ENCODE results near the gene ERF. TPM values are rescaled to one million over a fixed set of nuclear protein-coding genes. Genes with fewer than 3 reads are reported as not detected.

ERF gene
- total and polyA plus RNA-seq, 2 experiments from 2014 or later: 24.7 to 29.6 TPM

DNA sequence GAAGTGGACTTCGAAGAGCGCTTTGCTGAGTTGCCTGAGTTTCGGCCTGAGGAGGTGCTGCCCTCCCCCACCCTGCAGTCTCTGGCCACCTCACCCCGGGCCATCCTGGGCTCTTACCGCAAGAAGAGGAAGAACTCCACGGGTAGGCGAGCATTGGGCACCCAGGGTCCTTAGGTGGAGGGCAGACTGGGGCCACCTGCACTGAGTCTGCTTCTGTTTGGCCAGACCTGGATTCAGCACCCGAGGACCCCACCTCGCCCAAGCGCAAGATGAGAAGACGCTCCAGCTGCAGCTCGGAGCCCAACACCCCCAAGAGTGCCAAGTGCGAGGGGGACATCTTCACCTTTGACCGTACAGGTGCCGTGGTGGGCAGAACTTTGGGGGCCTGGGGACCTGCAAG, 39.0 kb upstream of the ERF start:
- WGBS, 2 experiments (ENCODE audit: low coverage in 1 of 2, low lambda C conversion rate in 2 of 2, missing lambda C conversion rate in 2 of 2): 91 to 97% methylated on average over 10 to 15 of the region's 15 CpGs
- Histone ChIP-seq H3K9ac (no peak overlapping the region), H3K36me3 (ENCODE audit: low read depth) (peaks cover 8% of the 10 kb centered on the region; the same call in 1 of the 2 replicates), H3F3A (ENCODE audit: insufficient read depth) (no peaks in the 10 kb centered on the region), H3K4me3 (no peak overlapping the region), H3K27ac (no peak overlapping the region), H3K9me2 (ENCODE audit: insufficient read depth) (no peaks in the 10 kb centered on the region), H4K20me1 (ENCODE audit: insufficient read depth) (no peaks in the 10 kb centered on the region), H3K79me2 (ENCODE audit: insufficient read depth) (no peaks in the 10 kb centered on the region), H3K27me3 (replicated peaks; ENCODE audit: insufficient read depth) (no peaks in the 10 kb centered on the region), H3K4me1 (ENCODE audit: insufficient read depth) (no peaks in the 10 kb centered on the region), H2AFZ (no peak overlapping the region), H3K9me3 (ENCODE audit: low read depth) (no peaks in the 10 kb centered on the region), H3K4me2 (ENCODE audit: unreplicated experiment) (no peak overlapping the region)
- TF ChIP-seq EZH2phosphoT487 (IDR thresholded peaks at IDR 0.05; ENCODE audit: insufficient read depth, low read depth): no peak
- TF ChIP-seq EZH2 (IDR thresholded peaks at IDR 0.05; ENCODE audit: insufficient read depth, poor library complexity, severe bottlenecking): no peak
- no peak for DNase-seq
- in situ Hi-C loops (cut with MboI): no loop called here

GRCh38 chr19:42293540-42293939, 38.6 kb upstream of the ERF start:
- Histone ChIP-seq H3F3A (ENCODE audit: insufficient read depth) (no peaks in the 10 kb centered on the region), H3K27ac (no peak overlapping the region), H3K9me2 (ENCODE audit: insufficient read depth) (no peaks in the 10 kb centered on the region), H3K4me3 (no peak overlapping the region), H3K79me2 (ENCODE audit: insufficient read depth) (no peaks in the 10 kb centered on the region), H3K4me2 (ENCODE audit: unreplicated experiment) (no peak overlapping the region), H3K9me3 (ENCODE audit: low read depth) (no peaks in the 10 kb centered on the region), H4K20me1 (ENCODE audit: insufficient read depth) (no peaks in the 10 kb centered on the region), H3K9ac (no peak overlapping the region), H2AFZ (no peak overlapping the region), H3K36me3 (ENCODE audit: low read depth) (peaks cover 8% of the 10 kb centered on the region; the same call in 1 of the 2 replicates), H3K4me1 (ENCODE audit: insufficient read depth) (no peaks in the 10 kb centered on the region), H3K27me3 (replicated peaks; ENCODE audit: insufficient read depth) (no peaks in the 10 kb centered on the region)
- DNase-seq: no peak
- in situ Hi-C loops (cut with MboI): no loop called here
- TF ChIP-seq EZH2 (IDR thresholded peaks at IDR 0.05; ENCODE audit: insufficient read depth, poor library complexity, severe bottlenecking): no peak
- TF ChIP-seq EZH2phosphoT487 (IDR thresholded peaks at IDR 0.05; ENCODE audit: insufficient read depth, low read depth): no peak
- WGBS, 2 experiments (ENCODE audit: low coverage in 1 of 2, low lambda C conversion rate in 2 of 2, missing lambda C conversion rate in 2 of 2): 70 to 75% methylated on average over 13 to 17 of the region's 17 CpGs

DNA sequence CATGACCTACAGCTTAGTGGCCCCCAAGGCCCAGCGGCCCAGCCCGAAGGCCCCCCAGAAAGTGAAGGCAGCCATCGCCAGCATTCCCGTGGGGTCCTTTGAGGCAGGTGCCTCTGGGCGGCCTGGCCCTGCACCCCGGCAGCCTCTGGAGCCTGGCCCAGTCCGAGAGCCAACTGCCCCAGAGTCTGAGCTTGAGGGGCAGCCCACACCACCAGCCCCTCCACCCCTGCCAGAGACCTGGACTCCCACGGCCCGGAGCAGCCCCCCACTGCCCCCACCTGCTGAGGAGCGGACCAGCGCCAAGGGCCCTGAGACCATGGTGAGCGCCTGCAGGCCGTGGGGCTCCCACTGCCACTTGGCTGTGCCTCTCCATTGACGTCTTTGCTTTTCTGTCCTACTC, 38.0 kb upstream of the ERF start:
- H3K4me3 ChIP-seq: no peak overlapping the region
- in situ Hi-C loops (cut with MboI): no loop called here
- no peak overlapping the region for H3K27ac ChIP-seq
- H3K9me2 ChIP-seq (ENCODE audit: insufficient read depth): no peaks in the 10 kb centered on the region
- H3K36me3 ChIP-seq (ENCODE audit: low read depth): peaks cover 8% of the 10 kb centered on the region; the same call in 1 of the 2 replicates
- no peaks in the 10 kb centered on the region for H3K4me1 ChIP-seq (ENCODE audit: insufficient read depth)
- peaks cover 5% of the 10 kb centered on the region; the same call in 1 of the 2 replicates for H3K79me2 ChIP-seq (ENCODE audit: insufficient read depth)
- no peak overlapping the region for H3K4me2 ChIP-seq (ENCODE audit: unreplicated experiment)
- no peak for DNase-seq
- TF ChIP-seq EZH2phosphoT487 (IDR thresholded peaks at IDR 0.05; ENCODE audit: insufficient read depth, low read depth): no peak
- no peak for TF ChIP-seq EZH2 (IDR thresholded peaks at IDR 0.05; ENCODE audit: insufficient read depth, poor library complexity, severe bottlenecking)
- H3K9ac ChIP-seq: no peak overlapping the region
- H3K9me3 ChIP-seq (ENCODE audit: low read depth): no peaks in the 10 kb centered on the region
- no peaks in the 10 kb centered on the region for H4K20me1 ChIP-seq (ENCODE audit: insufficient read depth)
- H2AFZ ChIP-seq: no peak overlapping the region
- no peaks in the 10 kb centered on the region for H3F3A ChIP-seq (ENCODE audit: insufficient read depth)
- WGBS, 2 experiments (ENCODE audit: low coverage in 1 of 2, low lambda C conversion rate in 2 of 2, missing lambda C conversion rate in 2 of 2): 90 to 93% methylated on average over 12 to 14 of the region's 14 CpGs
- no peaks in the 10 kb centered on the region for H3K27me3 ChIP-seq (replicated peaks; ENCODE audit: insufficient read depth)

- H3K79me2 ChIP-seq (ENCODE audit: insufficient read depth): peaks cover 11% of the 10 kb centered on the region; the same call in 1 of the 2 replicates
- no peak overlapping the region for H2AFZ ChIP-seq
- H3K27ac ChIP-seq: no peak overlapping the region
- 93% methylated on average over 26 to 27 of the region's 27 CpGs for WGBS, 2 experiments (ENCODE audit: low coverage in 1 of 2, low lambda C conversion rate in 2 of 2, missing lambda C conversion rate in 2 of 2)
- H3K4me1 ChIP-seq (ENCODE audit: insufficient read depth): no peaks in the 10 kb centered on the region
- H3K4me3 ChIP-seq: no peak overlapping the region
- no peaks in the 10 kb centered on the region for H3K9me2 ChIP-seq (ENCODE audit: insufficient read depth)
- H3K4me2 ChIP-seq (ENCODE audit: unreplicated experiment): no peak overlapping the region
- in situ Hi-C loops (cut with MboI): no loop called here
- no peaks in the 10 kb centered on the region for H3K9me3 ChIP-seq (ENCODE audit: low read depth)
- no peaks in the 10 kb centered on the region for H4K20me1 ChIP-seq (ENCODE audit: insufficient read depth)
- TF ChIP-seq EZH2 (IDR thresholded peaks at IDR 0.05; ENCODE audit: insufficient read depth, poor library complexity, severe bottlenecking) (no peak), EZH2phosphoT487 (IDR thresholded peaks at IDR 0.05; ENCODE audit: insufficient read depth, low read depth) (no peak)
- H3K36me3 ChIP-seq (ENCODE audit: low read depth): peaks cover 8% of the 10 kb centered on the region; the same call in 1 of the 2 replicates
- H3K9ac ChIP-seq: no peak overlapping the region
- H3K27me3 ChIP-seq (replicated peaks; ENCODE audit: insufficient read depth): no peaks in the 10 kb centered on the region
- no peaks in the 10 kb centered on the region for H3F3A ChIP-seq (ENCODE audit: insufficient read depth)
- DNase-seq: no peak
These were observed 37.4 kb upstream of the ERF start for GRCh38 chr19:42292042-42292960.

Data from GM23248 (cell line).